ENCODE data around the gene CETN1. TPM values are rescaled to one million over a fixed set of nuclear protein-coding genes. Genes with fewer than 3 reads are reported as not detected.

CETN1 gene
- total RNA-seq, 1 experiment from 2014 or later = not detected

- in situ Hi-C loops (cut with HindIII; ENCODE audit: low pct_unique_long_range_greater_than_20kb, low sequenced_read_pairs) = no loop called here
- no peak for DNase-seq (ENCODE audit: low read depth, low spot score)
These were observed 34.0 kb downstream of the CETN1 start for GRCh38 chr18:614193-614592.

- no peak for DNase-seq (ENCODE audit: low read depth, low spot score)
- in situ Hi-C loops (cut with HindIII; ENCODE audit: low pct_unique_long_range_greater_than_20kb, low sequenced_read_pairs) = no loop called here
These were observed 34.9 kb downstream of the CETN1 start for GRCh38 chr18:615092-615521.

- in situ Hi-C loops (cut with HindIII; ENCODE audit: low pct_unique_long_range_greater_than_20kb, low sequenced_read_pairs) = no loop called here
- DNase-seq (ENCODE audit: low read depth, low spot score) = no peak
These were observed 35.6 kb downstream of the CETN1 start for GRCh38 chr18:615773-616172.

GRCh38 chr18:616380-616995 lies 36.3 kb downstream of the CETN1 start:
- peak; percentile 62 for DNase-seq (ENCODE audit: low read depth, low spot score)
- in situ Hi-C loops (cut with HindIII; ENCODE audit: low pct_unique_long_range_greater_than_20kb, low sequenced_read_pairs) = no loop called here

GRCh38 chr18:617970-618504 lies 37.9 kb downstream of the CETN1 start:
- in situ Hi-C loops (cut with HindIII; ENCODE audit: low pct_unique_long_range_greater_than_20kb, low sequenced_read_pairs) = no loop called here
- no peak for DNase-seq (ENCODE audit: low read depth, low spot score)

GRCh38 chr18:618618-619017 lies 38.4 kb downstream of the CETN1 start:
- in situ Hi-C loops (cut with HindIII; ENCODE audit: low pct_unique_long_range_greater_than_20kb, low sequenced_read_pairs) = no loop called here
- DNase-seq (ENCODE audit: low read depth, low spot score) = no peak

GRCh38 chr18:621291-622043 lies 41.3 kb downstream of the CETN1 start:
- in situ Hi-C loops (cut with HindIII; ENCODE audit: low pct_unique_long_range_greater_than_20kb, low sequenced_read_pairs) = no loop called here
- no peak for DNase-seq (ENCODE audit: low read depth, low spot score)

- no peak for DNase-seq (ENCODE audit: low read depth, low spot score)
- in situ Hi-C loops (cut with HindIII; ENCODE audit: low pct_unique_long_range_greater_than_20kb, low sequenced_read_pairs) = no loop called here
These were observed 42.1 kb downstream of the CETN1 start for GRCh38 chr18:622289-622688.

- in situ Hi-C loops (cut with HindIII; ENCODE audit: low pct_unique_long_range_greater_than_20kb, low sequenced_read_pairs) = no loop called here
These were observed 43.8 kb downstream of the CETN1 start for GRCh38 chr18:623761-624620.

GRCh38 chr18:627231-627630 lies 47.1 kb downstream of the CETN1 start:
- in situ Hi-C loops (cut with HindIII; ENCODE audit: low pct_unique_long_range_greater_than_20kb, low sequenced_read_pairs) = no loop called here
- DNase-seq (ENCODE audit: low read depth, low spot score) = no peak

More at GRCh38 chr18:623761-624620, 43.8 kb downstream of the CETN1 start:
- peak; percentile 72 for DNase-seq (ENCODE audit: low read depth, low spot score)

- in situ Hi-C loops (cut with HindIII; ENCODE audit: low pct_unique_long_range_greater_than_20kb, low sequenced_read_pairs) = no loop called here
- no peak for DNase-seq (ENCODE audit: low read depth, low spot score)
These were observed 49.3 kb downstream of the CETN1 start for GRCh38 chr18:629269-630150.

GRCh38 chr18:631560-631959 lies 51.4 kb downstream of the CETN1 start:
- in situ Hi-C loops (cut with HindIII; ENCODE audit: low pct_unique_long_range_greater_than_20kb, low sequenced_read_pairs) = no loop called here
- DNase-seq (ENCODE audit: low read depth, low spot score) = no peak

Other genes with a start within 250 kb of the CETN1 start
- 1.9 TPM in 2 replicates for gene COLEC12, start 79.7 kb upstream of the CETN1 start, total RNA-seq (2014; rRNA removed; shearing (Covaris generic))
- gene CLUL1, start 16.6 kb downstream of the CETN1 start, total RNA-seq (2014; rRNA removed; shearing (Covaris generic)) = 0.32 and 0.48 TPM in 2 replicates
- gene TYMS, start 77.3 kb downstream of the CETN1 start, total RNA-seq (2014; rRNA removed; shearing (Covaris generic)) = 27.4 and 30.4 TPM in 2 replicates
- 113 and 121 TPM in 2 replicates for gene ENOSF1, start 132.2 kb downstream of the CETN1 start, total RNA-seq (2014; rRNA removed; shearing (Covaris generic))
- gene YES1, start 231.9 kb downstream of the CETN1 start, total RNA-seq (2014; rRNA removed; shearing (Covaris generic)) = 50.9 and 54.1 TPM in 2 replicates

Measured in SK-MEL-5 (cell line).